ENCODE data around the gene GOLGA3.
"Not testable (repeated sequence)": the region's sequence is repeated elsewhere in the genome, so short reads cannot be mapped to it uniquely, and the experiment has no call there.

Gene GOLGA3

DNA sequence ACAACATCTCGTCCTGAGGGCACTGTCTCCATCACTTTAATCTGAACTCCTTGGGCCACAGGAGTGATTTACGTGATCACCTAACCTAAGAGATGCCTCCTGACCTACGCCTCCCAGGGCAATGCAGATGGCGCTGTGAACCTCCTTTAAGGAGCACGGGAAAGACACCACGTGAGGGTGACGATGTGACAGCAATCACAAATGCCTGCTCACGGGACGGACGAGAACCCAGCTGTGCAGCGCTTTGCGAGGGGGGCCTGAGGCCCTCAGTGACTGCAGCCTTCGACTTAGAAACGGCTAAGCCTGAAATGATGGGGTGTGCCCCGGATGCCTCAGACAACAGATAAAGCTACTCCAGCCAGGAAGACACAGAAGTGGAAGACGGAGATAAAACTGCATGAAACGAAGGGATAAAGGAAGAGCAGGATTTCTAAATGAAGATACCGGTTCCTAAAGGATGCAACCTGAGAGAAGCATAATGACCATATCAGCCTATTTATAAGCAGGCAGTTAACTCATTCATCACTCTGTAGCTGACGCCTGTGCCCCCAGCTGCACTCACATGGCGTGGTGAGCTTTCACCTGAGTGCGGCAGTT lies 13.9 kb upstream of the GOLGA3 start:
- DNase-seq (ENCODE audit: low read depth in 3 of 3): no peak

GRCh38 chr12:132841151-132841550 lies 12.5 kb upstream of the GOLGA3 start:
- DNase-seq (ENCODE audit: low read depth in 3 of 3): no peak

- DNase-seq (ENCODE audit: low read depth in 3 of 3): no peak
These were observed 11.9 kb upstream of the GOLGA3 start for GRCh38 chr12:132840536-132840935.

DNA sequence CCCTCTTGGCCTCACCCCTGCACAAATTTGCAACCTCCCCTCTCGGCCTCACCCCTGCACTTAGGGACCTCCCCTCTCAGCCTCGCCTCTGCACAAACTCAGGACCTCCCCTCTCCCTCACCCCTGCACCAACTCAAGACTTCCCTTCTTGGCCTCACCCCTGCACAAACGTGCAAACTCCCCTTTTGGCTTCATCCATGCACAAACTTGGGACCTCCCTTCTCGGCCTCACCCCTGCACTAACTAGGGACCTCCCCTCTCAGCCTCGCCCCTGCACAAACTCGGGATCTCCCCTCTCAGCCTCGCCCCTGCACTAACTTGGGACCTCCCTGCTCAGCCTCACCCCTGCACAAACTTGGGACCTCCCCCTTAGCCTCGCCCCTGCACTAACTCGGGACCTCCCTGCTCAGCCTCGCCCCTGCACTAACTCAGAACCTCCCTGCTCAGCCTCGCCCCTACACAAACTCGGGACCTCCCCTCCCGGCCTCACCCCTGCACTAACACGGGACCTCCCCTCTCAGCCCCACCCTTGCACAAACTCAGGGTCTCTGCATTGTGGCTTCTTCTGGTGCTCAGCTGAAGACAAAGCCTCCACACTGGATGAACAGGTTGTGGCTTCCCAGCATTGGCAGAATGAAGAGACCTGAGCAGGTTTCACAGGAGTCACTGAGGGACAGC lies 11.0 kb upstream of the GOLGA3 start:
- DNase-seq (ENCODE audit: low read depth in 3 of 3): no peak

GRCh38 chr12:132838410-132839080 lies 9.9 kb upstream of the GOLGA3 start:
- no peak for DNase-seq (ENCODE audit: low read depth in 3 of 3)

- no peak for DNase-seq (ENCODE audit: low read depth in 3 of 3)
These were observed 9.2 kb upstream of the GOLGA3 start for GRCh38 chr12:132837693-132838409.

- DNase-seq (ENCODE audit: low read depth in 3 of 3): no peak
These were observed 8.2 kb upstream of the GOLGA3 start for GRCh38 chr12:132836795-132837331.

GRCh38 chr12:132836230-132836629 lies 7.6 kb upstream of the GOLGA3 start:
- not testable (repeated sequence) for DNase-seq (ENCODE audit: low read depth in 3 of 3)

DNA sequence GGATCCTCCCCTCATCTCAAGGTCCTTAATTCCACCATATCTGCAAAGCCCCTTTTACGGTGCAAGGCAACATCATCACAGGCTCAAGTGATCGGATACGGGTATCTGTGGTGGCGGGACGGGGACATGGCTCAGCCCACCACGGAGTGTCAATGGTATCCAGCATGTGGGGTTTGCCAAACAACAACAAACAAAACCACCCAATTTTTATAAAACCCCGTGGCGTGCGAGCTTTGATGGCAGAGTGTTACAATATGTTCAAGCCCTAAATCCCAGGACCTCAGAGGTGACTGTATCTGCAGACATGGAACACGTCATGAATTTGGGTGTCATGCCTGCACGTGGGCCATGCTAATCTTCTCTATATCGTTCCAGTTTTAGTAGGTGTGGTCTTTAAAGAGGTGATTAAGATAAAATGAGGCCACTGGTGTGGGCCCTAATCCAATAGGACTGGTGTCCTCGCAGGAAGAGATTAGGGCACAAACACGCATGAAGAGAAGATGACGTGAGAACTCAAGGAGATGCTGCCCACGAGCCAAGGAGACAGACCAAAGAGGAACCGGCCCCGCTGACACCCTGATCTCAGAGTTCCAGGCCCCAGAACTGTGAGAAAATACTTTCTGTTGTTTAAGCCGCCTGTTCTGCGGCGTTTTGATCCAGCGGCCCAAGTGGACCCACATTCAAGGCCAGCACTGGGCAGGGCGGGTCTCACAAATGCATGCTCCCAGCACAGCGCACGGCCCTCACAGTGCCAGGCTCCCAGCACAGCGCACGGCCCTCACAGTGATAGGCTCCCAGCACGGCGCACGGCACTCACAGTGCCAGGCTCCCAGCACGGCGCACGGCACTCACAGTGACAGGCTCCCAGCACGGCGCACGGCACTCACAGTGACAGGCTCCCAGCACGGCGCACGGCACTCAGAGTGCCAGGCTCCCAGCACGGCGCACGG lies 6.7 kb upstream of the GOLGA3 start:
- no peak for DNase-seq (ENCODE audit: low read depth in 3 of 3)

GRCh38 chr12:132834181-132834711 lies 5.6 kb upstream of the GOLGA3 start:
- DNase-seq (ENCODE audit: low read depth in 3 of 3): no peak

GRCh38 chr12:132833341-132833740 lies 4.7 kb upstream of the GOLGA3 start:
- DNase-seq (ENCODE audit: low read depth in 3 of 3): no peak

- DNase-seq (ENCODE audit: low read depth in 3 of 3): no peak
These were observed 3.1 kb upstream of the GOLGA3 start for GRCh38 chr12:132831771-132832170.

DNA sequence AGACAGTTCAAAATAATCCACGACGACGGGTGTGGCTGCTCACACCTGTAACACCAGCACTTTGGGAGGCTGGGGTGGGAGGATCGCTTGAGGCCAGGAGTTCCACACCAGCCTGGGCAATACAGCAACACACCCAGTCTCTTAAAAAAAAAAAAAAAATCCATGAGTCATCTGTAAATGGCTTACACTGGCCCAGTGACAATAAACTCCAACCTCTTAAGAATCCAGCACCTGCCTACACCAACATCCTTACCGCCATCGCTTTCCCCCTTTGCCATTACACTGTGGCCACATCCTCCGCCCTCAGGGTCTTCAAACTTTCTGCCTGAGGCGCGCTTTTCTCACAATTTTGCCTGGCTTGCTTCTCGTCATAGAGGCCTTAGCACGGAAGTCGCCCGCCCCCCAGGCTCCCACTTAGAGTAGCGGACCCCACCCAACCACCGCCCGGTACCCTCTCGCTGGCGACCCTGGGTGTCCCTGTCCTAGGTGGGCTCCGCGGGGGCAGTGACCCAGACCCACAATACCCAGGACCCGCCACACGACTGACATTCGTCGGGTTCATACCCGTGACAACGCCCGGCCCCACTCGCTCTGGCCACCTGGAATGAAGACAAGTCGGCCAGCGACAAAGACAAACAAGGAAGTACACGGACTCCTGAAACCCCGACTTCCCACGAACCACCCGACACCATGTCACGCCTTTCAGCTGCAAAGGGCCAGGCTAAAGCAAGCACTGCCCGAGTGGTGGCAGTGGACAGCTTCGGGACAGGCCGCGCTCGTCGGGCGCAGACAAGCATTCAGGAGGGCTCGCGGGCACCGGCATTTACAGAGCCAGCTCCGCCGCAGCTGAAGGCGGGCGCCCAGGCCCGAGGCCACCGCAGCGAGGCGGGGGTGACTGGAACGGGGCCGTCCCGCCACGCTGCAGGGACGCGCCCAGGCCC lies 636 bp downstream of the GOLGA3 start:
- no peak for DNase-seq (ENCODE audit: low read depth in 3 of 3)

DNA sequence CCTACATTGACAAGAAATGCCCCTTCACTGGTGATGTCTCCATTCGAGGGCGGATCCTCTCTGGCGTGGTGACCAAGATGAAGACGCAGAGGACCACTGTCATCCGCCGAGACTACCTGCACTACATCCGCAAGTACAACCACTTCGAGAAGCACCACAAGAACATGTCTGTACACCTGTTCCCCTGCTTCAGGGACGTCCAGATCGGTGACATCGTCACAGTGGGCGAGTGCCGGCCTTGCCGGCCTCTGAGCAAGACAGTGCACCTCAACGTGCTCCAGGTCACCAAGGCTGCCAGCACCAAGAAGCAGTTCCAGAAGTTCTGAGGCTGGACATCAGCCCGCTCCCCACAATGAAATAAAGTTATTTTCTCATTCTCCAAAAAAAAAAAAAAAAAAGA lies 2.8 kb downstream of the GOLGA3 start:
- DNase-seq (ENCODE audit: low read depth in 3 of 3): no peak

DNA sequence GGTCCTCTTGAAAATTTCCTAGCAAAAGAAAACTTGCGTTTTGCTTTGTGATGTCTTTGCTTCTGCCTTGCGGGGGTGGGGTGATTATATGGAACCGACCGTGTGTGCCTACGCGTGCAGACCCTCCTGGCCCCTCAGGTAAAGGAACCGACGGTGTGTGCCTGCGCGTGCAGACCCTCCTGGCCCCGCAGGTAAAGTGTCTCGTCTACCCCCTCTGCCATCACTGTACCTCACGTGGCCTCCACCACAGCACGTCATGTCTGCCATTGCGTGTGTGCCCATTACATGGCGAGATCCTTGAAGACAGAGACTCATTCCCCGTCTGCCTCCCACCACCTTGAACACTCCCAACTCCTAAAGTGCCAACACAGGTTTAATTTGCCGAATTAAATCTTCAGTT lies 3.6 kb downstream of the GOLGA3 start:
- DNase-seq (ENCODE audit: low read depth in 3 of 3): no peak

GRCh38 chr12:132824053-132824452 lies 4.6 kb downstream of the GOLGA3 start:
- DNase-seq (ENCODE audit: low read depth in 3 of 3): no peak

DNA sequence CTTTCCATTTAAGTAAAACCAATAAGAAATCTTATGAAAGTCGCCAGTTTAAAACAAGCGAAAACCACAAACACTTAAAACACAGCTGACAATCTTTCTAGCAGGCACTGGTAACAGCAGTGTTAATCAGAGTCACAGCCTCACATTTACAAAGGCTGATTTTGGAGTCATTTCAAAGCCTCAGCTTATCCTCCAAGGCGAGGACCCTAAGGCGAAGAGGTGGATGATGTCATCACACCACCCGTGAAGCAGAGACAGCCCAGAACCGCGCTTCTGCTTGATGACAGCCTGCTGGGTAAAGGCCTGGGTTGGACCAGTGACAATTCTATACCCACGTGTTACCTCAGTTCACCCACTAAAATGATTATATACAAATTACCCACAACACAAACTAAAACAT lies 10.1 kb downstream of the GOLGA3 start:
- no peak for DNase-seq (ENCODE audit: low read depth in 3 of 3)

DNA sequence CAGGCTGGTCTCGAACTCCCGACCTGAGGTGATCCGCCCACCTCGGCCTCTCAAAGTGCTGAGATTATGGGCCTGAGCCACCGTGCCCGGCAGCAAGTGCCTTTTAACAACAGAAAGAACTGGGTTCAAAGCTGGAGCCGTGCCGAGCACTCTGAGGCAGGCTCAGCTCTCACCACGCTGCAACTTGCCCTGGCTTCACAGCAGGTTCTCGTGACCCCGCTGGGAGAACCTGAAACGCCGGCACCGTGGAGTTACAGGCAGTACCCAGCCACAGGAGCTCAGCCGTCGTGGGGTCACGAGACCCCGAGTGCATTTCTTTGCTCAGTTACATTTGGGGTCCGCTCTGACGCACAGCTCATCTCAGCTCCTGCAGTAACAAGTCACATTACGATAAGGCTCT lies 14.4 kb downstream of the GOLGA3 start:
- no peak for DNase-seq (ENCODE audit: low read depth in 3 of 3)

DNA sequence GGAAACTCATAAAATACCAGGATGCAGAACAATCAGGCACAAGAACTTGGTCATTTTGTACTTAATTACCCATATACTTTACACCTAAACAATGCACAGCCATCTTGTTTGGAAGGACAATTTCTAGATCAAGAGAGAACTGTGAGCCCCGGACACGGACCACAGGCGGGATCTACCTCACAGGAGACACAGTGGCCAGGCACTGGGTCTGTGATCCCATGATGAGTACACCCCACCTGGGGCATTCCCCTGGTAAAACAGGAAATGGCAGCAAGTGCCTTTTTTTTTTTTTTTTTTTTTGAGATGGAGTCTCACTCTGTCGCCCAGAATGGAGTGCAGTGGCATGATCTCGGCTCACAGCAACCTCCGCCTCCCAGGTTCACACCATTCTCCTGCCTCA lies 15.2 kb downstream of the GOLGA3 start:
- DNase-seq (ENCODE audit: low read depth in 3 of 3): no peak

Measured in stimulated activated CD4-positive, alpha-beta T cell treated with anti-CD3 and anti-CD28 coated beads, TNF-alpha, amount 100 ng/mL, for 24 hours (primary cell).